NCI-H69 (cell line): Measurements from ENCODE around the gene PPM1L.

ENCODE experiments used
- DNase-seq: peaks from one replicate; lab custom pipeline; 2025; lab: John Stamatoyannopoulos, UW

PPM1L gene

DNA sequence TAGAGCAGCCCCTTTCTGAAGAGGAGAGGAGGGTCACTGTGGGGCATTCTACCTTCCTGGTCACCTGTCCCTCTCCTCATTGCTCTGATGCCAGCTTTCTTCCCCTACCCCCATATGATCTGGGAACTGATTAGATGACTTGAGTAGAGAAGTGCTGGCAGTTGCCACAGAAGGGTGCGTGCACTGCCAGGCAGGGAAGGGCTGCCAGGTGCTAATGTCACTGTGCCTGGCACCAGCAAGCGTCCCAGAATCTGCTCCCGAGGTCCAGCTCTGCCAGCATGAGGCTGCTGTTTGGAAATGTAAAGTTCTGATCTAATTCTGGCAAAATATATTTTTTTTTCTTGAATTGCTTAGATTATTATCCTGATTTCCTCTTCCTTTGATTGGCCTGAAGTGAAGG is 52.8 kb downstream of the PPM1L start:
- DNase-seq, result no peak

DNA sequence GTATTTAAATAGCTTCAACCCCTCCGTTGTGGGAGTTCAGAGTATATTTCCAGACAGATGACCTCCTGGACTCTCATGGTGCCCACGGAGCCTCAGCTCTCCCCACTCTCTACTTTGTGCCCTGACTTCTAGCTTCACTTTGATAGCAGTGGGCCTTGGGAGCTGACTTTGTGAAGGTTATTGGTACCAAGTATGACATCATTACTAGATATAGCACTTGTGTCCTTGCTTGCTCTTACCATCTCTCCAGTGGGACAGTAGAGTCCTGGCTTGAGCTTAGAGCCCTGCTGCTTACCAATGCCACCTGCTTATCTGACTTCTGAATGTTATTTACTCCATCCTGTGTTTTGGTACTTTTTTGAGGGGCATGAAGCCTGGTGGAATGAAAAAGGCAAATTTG is 53.4 kb downstream of the PPM1L start:
- no peak for DNase-seq

GRCh38 chr3:160810362-160811236 is 54.6 kb downstream of the PPM1L start:
- peak; percentile 29 for DNase-seq

- peak; percentile 25 for DNase-seq
Observed at GRCh38 chr3:160811237-160811548, 55.2 kb downstream of the PPM1L start.

DNA sequence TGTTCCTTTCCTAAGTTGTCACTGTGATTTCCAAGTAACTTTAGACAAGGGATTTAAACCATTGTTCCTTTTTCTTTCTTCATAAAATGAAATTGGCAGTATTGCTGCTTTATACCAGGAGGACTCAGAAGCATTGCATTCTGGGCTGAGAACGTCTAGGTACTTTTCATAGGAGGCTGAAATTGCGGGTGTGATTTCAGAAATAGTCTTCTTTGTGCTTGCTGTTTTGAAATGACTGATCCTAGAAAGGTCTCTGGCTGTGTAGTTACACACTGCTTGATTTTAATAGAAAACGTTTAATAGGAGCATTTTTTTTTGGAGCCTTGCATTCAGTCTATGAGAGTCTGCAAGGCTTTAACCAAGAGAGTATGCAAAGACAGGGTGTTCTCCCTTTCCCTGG is 56.3 kb downstream of the PPM1L start:
- no peak for DNase-seq

- DNase-seq, result no peak
Observed at GRCh38 chr3:160815280-160815679, 59.2 kb downstream of the PPM1L start.

DNA sequence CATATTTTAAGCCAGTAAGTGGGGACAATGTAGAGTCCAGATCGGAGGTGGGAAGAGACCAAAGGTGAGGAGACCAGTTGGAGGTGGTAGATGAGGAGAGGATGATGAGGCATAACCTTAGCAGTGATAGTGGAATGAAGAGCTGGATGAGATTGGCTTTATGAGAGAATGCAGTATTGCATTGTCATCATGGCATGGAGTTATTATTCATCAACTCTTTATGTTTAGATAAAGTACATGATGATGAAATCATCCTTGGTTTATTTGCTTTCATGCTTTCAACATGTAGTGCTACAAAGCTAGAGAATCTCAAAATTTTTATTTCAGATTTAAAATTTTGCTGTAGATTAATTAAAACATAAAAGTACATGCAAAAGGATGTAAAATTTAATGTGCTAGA is 64.0 kb downstream of the PPM1L start:
- no peak for DNase-seq

DNA sequence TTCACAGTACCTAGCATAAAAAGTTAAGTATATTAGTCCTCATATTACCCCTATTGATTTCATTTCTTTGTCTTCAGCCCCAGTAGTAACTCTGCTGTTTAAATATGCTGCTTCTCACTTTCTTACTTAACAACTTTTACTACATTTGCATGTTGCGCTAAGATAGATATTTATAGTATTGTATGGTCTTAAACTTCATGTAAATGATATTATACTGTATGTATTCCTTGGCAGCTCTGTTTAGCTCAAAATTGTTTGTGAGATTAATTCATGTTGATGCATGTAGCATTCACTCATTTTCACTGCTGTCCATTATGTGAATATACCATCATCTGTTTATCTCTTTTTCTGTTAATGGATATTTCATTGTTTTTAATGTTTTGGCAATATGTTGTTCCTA is 64.4 kb downstream of the PPM1L start:
- no peak for DNase-seq

DNA sequence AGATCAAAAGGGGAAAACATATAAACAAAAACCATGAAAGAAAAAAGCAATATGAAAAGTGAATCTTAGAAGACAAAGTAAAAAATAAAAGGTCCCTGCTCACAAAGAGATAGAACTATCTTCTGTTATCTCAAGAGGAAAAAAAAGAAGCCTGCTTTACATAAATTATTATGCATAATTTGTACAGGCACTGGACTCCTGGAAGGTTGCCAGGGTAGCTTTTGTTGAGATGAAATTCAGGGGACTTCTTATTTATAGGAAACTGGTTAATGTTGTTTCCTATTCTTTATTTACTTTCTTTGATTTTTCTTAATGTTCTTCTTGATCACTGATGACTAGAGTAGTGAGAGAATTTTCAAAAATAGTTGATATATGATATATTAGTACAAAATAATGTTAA is 66.9 kb downstream of the PPM1L start:
- peak; percentile 64 for DNase-seq

DNA sequence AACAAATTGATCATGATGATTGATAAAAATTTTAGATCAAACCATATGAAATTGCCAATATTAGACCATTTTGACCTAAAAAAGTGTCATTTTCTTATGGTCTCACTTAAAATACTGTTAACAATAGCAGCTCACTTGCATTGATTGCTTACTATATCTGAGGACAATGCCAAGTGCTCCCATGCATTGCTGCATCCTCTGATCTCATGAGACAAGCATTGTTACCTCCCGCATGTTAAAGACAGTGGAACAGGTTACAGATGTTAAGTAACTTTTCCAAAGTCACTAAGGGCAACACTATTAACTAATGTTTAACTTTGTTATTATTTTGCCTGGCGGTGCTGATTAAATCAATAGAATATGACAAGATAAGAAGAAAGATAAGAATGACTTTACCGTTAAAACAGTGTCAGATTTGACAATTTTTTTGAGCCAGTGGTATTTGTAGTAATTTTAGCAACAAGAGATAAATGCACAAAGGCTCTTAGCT is 69.3 kb downstream of the PPM1L start:
- no peak for DNase-seq

DNA sequence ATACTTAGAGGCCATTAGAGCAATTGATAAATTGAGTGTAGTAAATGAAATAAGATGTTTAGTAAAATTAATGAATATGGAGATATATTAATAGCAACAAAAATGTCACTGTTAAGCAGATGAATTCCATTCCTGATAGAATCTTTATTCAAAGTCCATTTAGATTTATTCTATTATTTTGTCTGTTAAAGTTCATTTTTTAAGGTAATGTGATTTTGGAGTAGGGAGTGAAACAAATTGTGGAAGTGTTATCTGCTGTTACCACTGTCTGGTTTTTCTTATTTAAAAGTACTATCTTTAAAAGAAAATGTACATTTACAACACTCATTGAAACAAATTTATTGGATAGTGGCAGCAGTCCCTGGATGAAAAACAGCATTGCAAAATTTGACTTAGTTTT is 70.4 kb downstream of the PPM1L start:
- DNase-seq, result no peak

DNA sequence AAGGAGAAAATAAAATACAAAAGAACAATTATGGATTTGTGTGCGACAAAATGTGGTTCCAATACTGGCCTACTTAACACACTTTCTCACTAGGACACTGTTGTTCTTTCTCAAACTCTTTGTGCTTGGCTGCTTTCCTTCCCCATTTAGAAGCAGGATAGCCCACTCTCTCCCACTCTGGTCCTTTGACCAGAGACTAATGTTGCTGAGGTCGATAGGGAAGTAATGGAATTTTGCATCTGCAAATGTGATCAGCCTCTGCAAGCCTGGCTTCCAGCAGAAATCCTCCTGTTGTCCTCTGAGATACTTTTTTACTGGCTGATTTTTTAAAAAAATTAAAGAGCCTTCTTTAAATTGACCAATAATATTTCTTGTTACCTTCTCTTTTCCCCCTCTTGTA is 71.0 kb downstream of the PPM1L start:
- no peak for DNase-seq

- DNase-seq, result no peak
Observed at GRCh38 chr3:160827516-160827915, 71.5 kb downstream of the PPM1L start.

GRCh38 chr3:160828880-160829279 is 72.8 kb downstream of the PPM1L start:
- peak; percentile 18 for DNase-seq

DNA sequence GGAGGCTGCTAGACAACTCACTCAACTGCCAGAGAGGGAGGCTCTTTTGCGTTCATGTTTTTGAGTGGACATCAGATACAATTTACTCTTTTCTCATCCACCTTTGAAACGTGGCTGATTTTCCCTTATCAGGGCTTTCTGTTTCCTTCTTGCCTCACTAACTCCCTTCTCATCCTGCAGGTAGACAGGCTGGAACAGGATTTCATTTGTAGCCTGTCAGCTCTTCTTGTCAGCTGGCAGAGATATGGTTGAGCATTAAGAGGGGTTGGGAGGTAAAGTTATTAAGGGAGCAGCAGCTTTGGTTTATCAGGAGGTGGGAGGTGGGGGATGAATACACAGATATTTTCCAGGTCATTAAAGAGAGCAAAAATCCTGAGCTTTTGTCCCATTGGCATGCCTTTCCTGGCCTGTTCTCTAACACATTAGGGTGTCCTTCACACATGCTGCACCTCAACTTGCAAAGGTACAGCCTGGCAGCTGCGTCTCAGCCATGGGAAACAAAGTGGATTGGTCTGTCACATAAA is 73.5 kb downstream of the PPM1L start:
- DNase-seq, result peak; percentile 40

- DNase-seq, result no peak
Observed at GRCh38 chr3:160830796-160831195, 74.8 kb downstream of the PPM1L start.

- peak; percentile 79 for DNase-seq
Observed at GRCh38 chr3:160831401-160831800, 75.4 kb downstream of the PPM1L start.

DNA sequence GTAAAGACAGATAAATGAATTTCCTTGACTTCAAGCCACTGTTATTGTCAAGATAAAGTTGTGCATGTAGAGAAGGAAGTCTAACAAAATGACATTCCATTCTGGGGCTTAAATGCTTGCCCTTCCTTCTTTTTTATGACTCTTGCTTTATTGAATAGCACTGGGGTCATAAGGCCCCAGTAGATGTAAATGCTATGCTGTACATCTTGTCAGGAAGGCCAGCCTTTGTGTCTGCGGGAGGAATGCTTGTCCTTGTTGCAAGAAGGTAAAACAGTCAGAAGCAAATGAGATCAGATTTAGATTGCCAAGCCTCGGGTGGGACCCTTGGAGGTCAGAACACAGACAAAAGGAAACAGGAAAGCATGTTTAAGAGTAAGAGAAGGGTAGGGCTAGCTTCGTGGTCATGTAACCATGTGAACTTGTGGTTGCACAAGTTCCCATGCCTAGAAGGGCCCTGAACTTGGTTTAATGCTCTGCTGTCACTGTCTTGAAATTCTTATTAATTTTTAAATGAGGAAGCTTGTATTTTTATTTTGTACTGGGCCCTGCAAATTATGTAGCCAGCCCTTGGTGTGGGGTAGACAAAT is 81.5 kb downstream of the PPM1L start:
- no peak for DNase-seq

DNA sequence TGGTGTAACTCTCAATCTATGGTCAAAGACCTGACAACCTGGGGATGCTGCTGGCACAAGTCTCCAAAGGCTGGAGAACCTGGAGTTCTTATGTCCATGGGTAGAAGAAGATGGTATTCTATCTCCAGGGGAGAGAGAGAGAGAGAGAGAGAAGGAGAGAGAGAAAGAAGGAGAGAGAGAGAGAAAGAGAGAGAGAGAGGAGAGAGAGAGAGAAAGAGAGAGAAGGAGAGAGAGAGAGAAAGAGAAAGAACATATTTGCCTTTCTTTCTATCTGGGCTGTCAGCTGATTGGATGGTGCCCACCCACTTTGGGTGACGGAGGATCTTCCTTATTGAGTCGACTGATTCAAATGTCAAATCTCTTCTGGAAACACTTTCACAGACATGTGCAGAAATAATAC is 84.6 kb downstream of the PPM1L start:
- DNase-seq, result no peak

GRCh38 chr3:160841455-160841854 is 85.4 kb downstream of the PPM1L start:
- DNase-seq, result peak; percentile 11

DNA sequence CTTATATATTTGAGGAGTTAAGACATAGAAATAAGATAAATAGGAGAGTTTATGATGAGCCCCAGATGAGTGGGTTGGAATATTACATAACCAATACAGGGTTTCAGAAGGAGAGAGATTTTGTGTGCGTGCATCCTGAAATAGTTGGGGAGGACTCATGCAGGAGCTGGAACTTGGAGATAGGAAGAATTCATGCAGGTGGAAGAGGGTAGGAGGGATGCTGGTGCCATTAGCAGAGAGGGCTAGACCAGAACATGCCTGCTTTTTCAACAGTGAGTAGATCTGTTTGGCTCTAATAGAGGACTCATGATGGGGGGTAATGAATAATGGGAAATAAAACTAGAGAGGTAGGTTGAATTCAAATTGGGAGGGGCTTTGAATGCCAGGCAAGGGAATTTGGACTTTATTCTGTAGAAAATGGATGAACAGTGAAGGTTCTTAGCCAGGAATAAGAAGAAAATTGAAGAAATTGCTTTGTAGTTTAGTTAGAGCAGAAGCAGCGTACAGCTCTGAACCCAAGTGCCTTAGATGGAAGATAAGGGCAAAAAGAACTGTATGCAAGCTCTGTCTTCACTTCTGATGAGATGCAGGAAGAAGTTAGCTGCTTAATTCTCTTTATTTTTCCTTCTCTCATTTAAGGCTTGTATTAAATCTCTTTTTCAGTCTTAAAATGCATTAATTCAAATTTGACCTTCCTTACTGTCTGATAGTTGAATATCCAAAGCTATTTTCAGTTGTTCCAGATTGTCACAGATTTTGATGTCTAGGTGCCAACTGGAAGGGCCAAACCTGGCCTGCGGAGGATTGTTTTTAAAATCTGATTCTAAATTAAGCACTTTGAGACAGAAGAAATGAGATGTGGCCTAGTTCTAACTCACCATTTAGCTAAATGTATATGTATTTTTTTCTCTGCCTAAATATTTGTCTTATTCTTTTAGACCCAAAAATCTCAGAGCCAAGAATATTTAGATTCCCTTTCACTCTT is 86.3 kb downstream of the PPM1L start:
- no peak for DNase-seq

GRCh38 chr3:160851629-160852210 is 95.7 kb downstream of the PPM1L start:
- DNase-seq, result no peak
